Ovary (tissue), 9 donors: ENCODE measurements around the gene ATF6. TPM values are rescaled to one million over a fixed set of nuclear protein-coding genes. Genes with fewer than 3 reads are reported as not detected.

Experiments used
- DNase-seq, 5 donors: peaks; one replicate each; pipeline ENCODE4 v3.0.0-alpha.2; 2019 to 2020
- H3K27ac ChIP-seq, 2 donors: fragments of 200-600 bp; one replicate each; pipeline versions ENCODE4 v1.5.1 to v1.8.0; 2019 to 2022
- H3K27me3 ChIP-seq: fragments of 200-600 bp; one replicate; pipeline ENCODE4 v1.8.0; 2022
- H3K36me3 ChIP-seq: fragments of 200-600 bp; sonication (generic); one replicate; pipeline ENCODE4 v1.5.1; 2019
- H3K4me1 ChIP-seq: one replicate; pipeline ENCODE4 v1.8.1; 2013; ENCODE audit warnings: mild to moderate bottlenecking, moderate library complexity; ENCODE audit not compliant: insufficient read depth
- H3K4me3 ChIP-seq: fragments of 200-600 bp; sonication (generic); one replicate; pipeline ENCODE4 v1.5.1; 2017
- H3K9me3 ChIP-seq, 2 donors: fragments of 200-600 bp in 1 of 2; sonication (generic) in 1 of 2; one replicate each; pipeline versions ENCODE4 v1.5.1 to v1.8.1; 2013 to 2019; ENCODE audit warnings: mild to moderate bottlenecking in 1 of 2, moderate library complexity in 1 of 2
- CTCF ChIP-seq, 3 donors: fragments of 450-650 bp in 2 of 3; fragments of 200-600 bp in 1 of 3; IDR thresholded peaks; one replicate each; pipeline versions ENCODE4 v1.5.1 to v1.8.0; 2016 to 2022; ENCODE audit warnings: antibody characterized with exemption in 3 of 3, mild to moderate bottlenecking in 1 of 3
- EP300 ChIP-seq: sonication (generic); formaldehyde crosslinking; IDR thresholded peaks from one replicate; pipeline ENCODE4 v1.6.1; 2017; ENCODE audit warnings: antibody characterized with exemption
- POLR2A ChIP-seq: fragments of 450-650 bp; IDR thresholded peaks from one replicate; pipeline ENCODE4 v1.6.1; 2017; ENCODE audit warnings: antibody characterized with exemption, mild to moderate bottlenecking, moderate library complexity
- WGBS, 3 donors: extraction: QIAGEN DNeasy Blood & Tissue Kit in 1 of 3; methylation state at CpG; one replicate each; pipeline versions ENCODE4 v1.1.5 to v1.1.7; 2013 to 2017; 5-methylcytosine and 5-hydroxymethylcytosine counted together
- intact Hi-C, 4 donors: fragments of 100-400 bp; cut with DNase I; formaldehyde crosslinking; loops; one replicate each; pipeline versions ENCODE4 v1.11.0 to v1.15.1; 2022 to 2023
- polyA plus RNA-seq, 2 donors: library from polyadenylated mRNA; stranded (reverse); fragments of 200-250 nt in 1 of 2; fragments of 350-450 nt in 1 of 2; fragmentation: Illumina TruSeq in 1 of 2; extraction: RNeasy Lipid Tissue Mini Kit (QIAGEN cat#74804) in 1 of 2; gene quantifications; one replicate each; pipeline ENCODE4 v1.2.3, GENCODE V29; 2013 to 2014
- total RNA-seq, 7 donors: library from RNA; depleted of rRNA in 2 of 7; stranded (reverse); fragments of >200 nt in 2 of 7; fragmentation: NEBNext Ultra II Directional in 3 of 7; extraction: Animal tissue kit (Norgen Biotek cat#: 25700) in 3 of 7; gene quantifications; one replicate each; pipeline versions ENCODE4 v1.1.0 to v1.2.4, GENCODE V29; 2016 to 2023
- donor health status: DM: no; HTN: no; CAD: no; lungs with moderate emphysema.
- donor health status: DM: no; HTN: no; CAD: no.
- donor health status: Bipolar disorder and iron deficiency.
- donor health status: DM: yes; HTN: yes; CAD: no.
- donor health status: DM: no; HTN: no; CAD: no.
- donor health status: DM: yes; HTN: yes; CAD: no.

Gene ATF6
- total and polyA plus RNA-seq, 9 donors = 7.9 to 31.3 (median 23.4) TPM

GRCh38 chr1:161915051-161915503 lies 149.0 kb downstream of the ATF6 start:
- no peaks in the 10 kb centered on the region for H3K36me3 ChIP-seq
- peaks cover 3% of the 10 kb centered on the region for H3K4me1 ChIP-seq
- no peaks in the 10 kb centered on the region for H3K27me3 ChIP-seq
- TF ChIP-seq POLR2A (no peak), EP300 (no peak), CTCF (IDR thresholded peaks at IDR 0.05) (no peak)
- DNase-seq = no peak
- 88 to 96% (median 95%) methylated on average over 1 of the region's 1 CpG for WGBS, 3 donors
- no peak overlapping the region for H3K27ac ChIP-seq
- H3K9me3 ChIP-seq = no peaks in the 10 kb centered on the region
- H3K4me3 ChIP-seq = no peak overlapping the region
- intact Hi-C loops = no loop called here

- Histone ChIP-seq H3K4me3 (no peak overlapping the region), H3K36me3 (no peaks in the 10 kb centered on the region), H3K4me1 (peaks cover 3% of the 10 kb centered on the region), H3K27me3 (no peaks in the 10 kb centered on the region), H3K9me3 (no peaks in the 10 kb centered on the region), H3K27ac (no peak overlapping the region)
- whole genome bisulfite sequencing, 3 donors = 85 to 90% (median 86%) methylated on average over 2 of the region's 2 CpGs
- TF ChIP-seq CTCF (IDR thresholded peaks at IDR 0.05) (no peak), EP300 (no peak), POLR2A (no peak)
- DNase-seq = no peak
- intact Hi-C loops = no loop called here
Observed at GRCh38 chr1:161915978-161916377, 149.9 kb downstream of the ATF6 start.

GRCh38 chr1:161919229-161919628 lies 153.1 kb downstream of the ATF6 start:
- H3K27ac ChIP-seq = no peak overlapping the region
- H3K27me3 ChIP-seq = no peaks in the 10 kb centered on the region
- no peak for TF ChIP-seq POLR2A
- no peak for TF ChIP-seq CTCF (IDR thresholded peaks at IDR 0.05)
- no peak for TF ChIP-seq EP300
- no peak overlapping the region for H3K4me3 ChIP-seq
- H3K4me1 ChIP-seq = no peaks in the 10 kb centered on the region
- DNase-seq = no peak
- intact Hi-C loops = no loop called here
- H3K36me3 ChIP-seq = no peaks in the 10 kb centered on the region
- H3K9me3 ChIP-seq = no peaks in the 10 kb centered on the region

- intact Hi-C loops = no loop called here
- H3K27me3 ChIP-seq = no peaks in the 10 kb centered on the region
- no peaks in the 10 kb centered on the region for H3K9me3 ChIP-seq
- no peak overlapping the region for H3K4me3 ChIP-seq
- TF ChIP-seq CTCF (IDR thresholded peaks at IDR 0.05) = no peak
- no peak for TF ChIP-seq POLR2A
- no peak for TF ChIP-seq EP300
- no peaks in the 10 kb centered on the region for H3K36me3 ChIP-seq
- WGBS, 3 donors = 95 to 97% (median 95%) methylated on average over 1 of the region's 1 CpG
- no peak overlapping the region for H3K27ac ChIP-seq
- no peaks in the 10 kb centered on the region for H3K4me1 ChIP-seq
- DNase-seq = no peak
Observed at GRCh38 chr1:161921491-161921890, 155.4 kb downstream of the ATF6 start.

GRCh38 chr1:161921990-161922389 lies 155.9 kb downstream of the ATF6 start:
- Histone ChIP-seq H3K4me1 (no peaks in the 10 kb centered on the region), H3K27me3 (no peaks in the 10 kb centered on the region), H3K36me3 (no peaks in the 10 kb centered on the region), H3K27ac (no peak overlapping the region), H3K9me3 (no peaks in the 10 kb centered on the region), H3K4me3 (no peak overlapping the region)
- intact Hi-C loops = no loop called here
- WGBS, 3 donors = 61 to 86% (median 82%) methylated on average over 1 of the region's 1 CpG
- DNase-seq = no peak
- TF ChIP-seq POLR2A (no peak), CTCF (IDR thresholded peaks at IDR 0.05) (no peak), EP300 (no peak)
